CD4-positive, alpha-beta T cell treated with Interleukin-1 beta for 1 hour (primary cell): ENCODE data around the gene NUTF2.

Experiments used
- DNase-seq, 2 donors: peaks; one replicate each; pipeline ENCODE4 v3.0.0-alpha.2; 2020 to 2022

The NUTF2 gene

DNA sequence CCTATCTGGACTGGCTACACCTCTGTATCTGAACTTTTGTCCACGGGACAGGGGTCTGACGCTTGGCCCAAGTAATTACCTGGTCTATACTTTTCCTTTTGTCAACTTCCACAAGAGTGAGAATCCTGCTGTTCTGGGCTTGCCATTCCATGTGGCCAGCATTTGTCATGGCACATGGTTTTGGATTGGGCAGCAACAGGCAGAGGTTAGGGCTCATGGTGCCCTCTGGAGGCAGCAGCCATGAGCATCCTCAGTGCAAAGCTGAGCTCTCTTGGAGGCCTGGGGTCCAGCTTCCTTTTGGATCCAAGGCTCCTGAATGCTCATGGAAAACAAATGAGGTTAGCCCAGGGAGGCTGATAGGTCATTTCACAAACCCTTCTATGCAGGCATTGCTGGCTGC is 18.6 kb downstream of the NUTF2 start:
- peak; percentile 18 to 34 for DNase-seq

DNA sequence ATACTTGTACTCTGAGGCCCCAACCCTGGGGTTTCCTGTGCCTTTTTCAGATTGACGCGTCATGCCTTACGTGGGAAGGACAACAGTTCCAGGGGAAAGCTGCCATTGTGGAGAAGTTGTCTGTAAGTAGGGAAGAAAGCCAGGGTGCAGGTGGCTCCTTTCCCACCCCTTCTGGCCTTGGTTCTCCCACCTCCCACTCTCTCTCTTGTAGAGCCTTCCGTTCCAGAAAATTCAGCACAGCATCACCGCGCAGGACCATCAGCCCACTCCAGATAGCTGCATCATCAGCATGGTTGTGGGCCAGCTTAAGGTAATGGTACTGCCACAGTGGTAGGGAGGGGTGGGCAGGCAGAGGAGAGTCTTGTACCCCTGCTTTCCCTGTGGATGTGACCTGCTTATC is 21.6 kb downstream of the NUTF2 start:
- DNase-seq: no peak

DNA sequence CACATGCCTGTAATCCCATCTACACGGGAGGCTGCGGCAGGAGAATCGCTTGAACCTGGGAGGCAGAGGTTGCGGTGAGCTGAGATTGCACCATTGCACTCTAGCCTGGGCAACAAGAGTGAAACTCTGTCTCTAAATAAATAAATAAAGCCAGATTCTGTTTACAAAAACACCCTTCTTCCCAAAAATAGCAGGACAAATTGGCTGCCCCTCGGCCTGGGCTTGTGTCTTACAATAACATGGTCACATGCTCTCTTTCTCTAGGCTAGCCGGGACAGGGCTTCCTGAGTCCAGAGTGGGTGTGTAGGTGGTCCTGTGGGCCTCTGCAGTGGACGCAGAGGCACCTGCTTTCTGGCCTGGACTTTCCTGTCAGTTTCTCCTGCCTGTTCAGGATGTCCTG is 22.9 kb downstream of the NUTF2 start:
- no peak for DNase-seq

DNA sequence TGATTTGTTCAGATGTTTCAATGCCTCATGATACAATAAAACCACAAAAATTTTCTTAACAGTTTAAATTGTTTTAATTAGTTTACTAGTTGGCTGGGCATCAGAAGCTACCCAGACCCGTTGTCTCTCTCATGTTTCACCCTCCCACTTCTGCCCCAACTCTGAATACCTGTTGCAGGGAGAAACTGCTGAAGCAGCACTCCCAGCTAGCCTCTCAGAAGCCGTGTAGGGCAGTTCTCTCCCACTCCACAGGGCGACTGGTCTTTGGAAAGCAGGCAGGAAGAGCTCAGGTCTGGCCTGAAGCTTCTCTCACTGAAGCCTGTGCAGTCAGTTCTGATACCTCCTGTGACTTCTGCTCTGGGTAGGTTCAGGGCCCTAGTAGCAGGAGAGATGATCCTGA is 24.5 kb downstream of the NUTF2 start:
- no peak for DNase-seq

DNA sequence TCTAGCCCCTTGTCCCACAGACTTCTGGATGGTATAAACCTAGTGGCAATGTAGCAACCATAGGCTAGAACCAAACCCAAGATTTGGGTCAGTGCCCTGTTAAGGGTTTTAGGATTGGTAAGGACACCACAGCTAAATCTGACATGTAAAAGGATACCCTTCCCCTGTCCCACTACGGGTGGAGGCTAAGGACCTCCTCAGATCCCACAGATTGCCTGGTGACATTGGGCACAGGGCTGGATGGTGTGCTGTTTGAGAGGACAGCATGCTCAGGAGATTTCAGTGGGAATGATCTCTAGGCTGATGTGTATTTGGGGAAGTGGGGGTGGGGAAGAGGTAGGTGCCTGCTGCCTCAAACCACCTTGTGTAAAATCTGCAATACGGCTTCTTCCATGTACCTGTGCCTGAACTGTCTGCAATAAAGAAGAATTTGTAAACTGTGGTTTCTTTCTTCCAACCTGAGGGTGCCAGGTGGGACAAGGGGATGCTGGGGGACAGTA is 25.4 kb downstream of the NUTF2 start:
- DNase-seq: no peak

DNA sequence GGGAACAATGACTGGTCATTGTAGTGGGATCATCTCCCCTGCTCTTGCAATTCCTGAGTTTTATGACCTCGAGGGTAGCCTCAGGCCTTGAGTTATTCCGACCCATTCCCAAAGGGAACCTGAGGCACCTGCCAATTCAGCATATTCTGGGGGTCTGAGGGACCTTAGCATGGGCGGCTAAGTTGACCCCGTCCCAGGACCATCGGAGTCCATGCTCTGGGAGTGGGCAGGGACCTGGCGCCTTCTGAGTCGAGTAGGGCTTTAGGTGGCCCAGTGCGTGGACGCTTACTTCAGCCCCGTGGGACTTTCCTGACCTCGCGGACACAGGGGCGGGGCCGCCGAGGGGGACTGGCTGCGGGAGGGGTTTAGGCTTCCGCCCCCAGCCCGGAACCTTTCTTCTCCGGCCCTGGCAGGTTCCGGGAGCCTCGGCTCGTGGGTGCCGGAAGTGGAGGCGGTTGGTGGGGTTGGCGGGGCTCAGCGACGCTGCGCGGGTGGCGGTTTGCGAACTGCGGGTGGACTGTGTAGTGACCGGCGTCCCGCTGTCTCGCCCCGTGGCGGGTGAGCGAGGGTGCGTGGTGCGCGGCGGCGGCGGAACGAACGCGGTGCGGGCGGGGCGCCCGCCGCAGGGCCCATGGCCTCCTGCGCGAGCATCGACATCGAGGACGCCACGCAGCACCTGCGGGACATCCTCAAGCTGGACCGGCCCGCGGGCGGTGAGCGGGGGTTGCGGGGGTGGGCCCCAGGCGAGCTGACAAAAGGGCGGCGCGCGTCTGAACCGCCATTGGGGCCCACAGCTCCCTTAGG is 26.1 kb downstream of the NUTF2 start, which contains the start of gene EDC4:
Gene EDC4, plus strand, starts transcription at position 422 of the 804 bp plus-strand sequence. Its CDS starts 210 bp downstream, at position 632.
- DNase-seq: peak; percentile 87 to 91

DNA sequence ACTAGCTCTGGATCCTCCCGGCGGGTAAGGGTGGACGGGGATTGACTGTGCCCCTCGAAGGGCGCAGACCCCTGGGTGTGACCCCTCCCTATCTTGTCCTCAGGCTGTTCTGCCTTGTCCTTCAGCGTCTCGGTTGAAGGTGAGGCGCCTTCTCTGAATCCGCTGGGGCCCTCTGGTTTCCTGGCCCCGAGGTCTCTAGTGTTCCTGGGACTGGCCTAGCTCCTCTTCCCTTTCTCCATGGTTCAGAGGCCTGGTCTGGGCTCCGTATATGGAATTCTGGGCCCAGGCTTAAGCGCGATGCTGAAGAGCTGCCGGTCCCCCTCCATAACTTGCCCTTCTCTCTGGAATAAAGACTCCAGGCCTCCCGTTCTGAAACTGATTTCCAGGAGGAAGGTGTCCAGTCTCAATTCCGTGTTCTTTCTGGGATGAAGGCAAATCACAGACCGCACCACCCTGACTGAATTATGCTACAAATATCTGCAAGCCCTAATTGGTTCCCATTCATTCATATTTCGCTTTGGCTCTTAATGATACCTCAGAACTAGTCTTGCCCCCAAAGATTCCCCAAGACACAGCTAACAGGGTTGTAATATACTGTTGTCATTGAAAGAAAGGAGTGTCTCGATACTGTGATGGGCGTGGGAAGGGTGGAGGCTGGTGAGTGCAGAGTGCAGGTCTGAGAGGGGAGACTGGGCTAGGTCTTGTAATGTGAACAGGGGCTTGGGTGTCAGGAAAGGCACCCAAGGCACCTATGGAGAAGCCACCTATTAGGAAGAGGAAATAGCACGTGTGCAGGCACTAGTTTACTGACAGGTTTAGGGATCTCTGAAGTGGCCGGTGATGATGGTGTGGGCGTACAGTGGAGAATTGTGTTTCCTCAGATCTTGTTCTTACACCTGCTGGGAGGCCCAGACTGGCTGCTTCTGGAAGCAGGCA is 27.0 kb downstream of the NUTF2 start:
- DNase-seq: no peak

DNA sequence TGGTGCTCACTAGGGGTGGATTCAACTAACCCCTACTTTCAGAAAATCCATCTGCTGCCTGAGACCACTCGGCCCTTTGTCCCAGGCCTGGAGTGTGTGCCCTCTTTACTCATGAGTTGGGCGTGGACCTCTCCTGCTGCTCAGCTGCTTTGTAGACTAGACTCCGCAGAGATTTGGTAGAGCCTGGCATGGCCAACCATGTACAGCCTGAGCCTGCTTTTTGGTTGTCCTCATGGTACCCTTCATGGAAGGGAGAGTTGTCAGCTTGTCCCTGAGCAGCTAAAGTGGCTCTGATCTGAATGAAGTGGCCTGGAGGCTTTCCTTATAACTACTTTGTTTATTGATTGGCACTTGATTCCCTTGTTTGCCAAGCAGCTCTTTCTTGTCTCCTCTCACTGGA is 27.6 kb downstream of the NUTF2 start:
- no peak for DNase-seq

DNA sequence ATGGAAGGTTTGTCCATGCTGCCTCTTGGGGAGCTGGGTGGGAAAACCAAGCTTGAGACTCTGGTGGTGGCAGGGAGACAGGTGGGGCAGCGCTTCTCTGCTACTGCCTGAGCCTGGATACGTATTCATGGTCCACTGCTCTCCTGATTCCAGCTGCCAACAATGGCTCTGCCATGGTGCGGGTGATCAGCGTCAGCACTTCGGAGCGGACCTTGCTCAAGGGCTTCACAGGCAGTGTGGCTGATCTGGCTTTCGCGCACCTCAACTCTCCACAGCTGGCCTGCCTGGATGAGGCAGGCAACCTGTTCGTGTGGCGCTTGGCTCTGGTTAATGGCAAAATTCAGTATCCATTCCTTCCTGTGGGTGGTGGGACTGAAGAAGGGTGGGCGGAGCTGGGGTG is 30.3 kb downstream of the NUTF2 start:
- no peak for DNase-seq

DNA sequence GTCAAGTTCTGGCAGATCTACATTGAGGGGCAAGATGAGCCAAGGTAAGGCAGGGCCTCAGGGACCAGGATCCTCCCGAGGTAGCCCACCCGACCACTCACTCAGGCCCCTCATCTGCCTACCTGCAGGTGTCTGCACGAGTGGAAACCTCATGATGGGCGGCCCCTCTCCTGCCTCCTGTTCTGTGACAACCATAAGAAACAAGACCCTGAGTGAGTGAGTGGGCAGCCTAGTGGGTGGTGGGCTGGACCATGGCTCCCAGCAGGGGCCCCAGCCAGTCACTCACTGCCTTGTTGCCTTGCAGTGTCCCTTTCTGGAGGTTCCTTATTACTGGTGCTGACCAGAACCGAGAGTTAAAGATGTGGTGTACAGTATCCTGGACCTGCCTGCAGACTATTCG is 31.5 kb downstream of the NUTF2 start:
- DNase-seq: no peak

DNA sequence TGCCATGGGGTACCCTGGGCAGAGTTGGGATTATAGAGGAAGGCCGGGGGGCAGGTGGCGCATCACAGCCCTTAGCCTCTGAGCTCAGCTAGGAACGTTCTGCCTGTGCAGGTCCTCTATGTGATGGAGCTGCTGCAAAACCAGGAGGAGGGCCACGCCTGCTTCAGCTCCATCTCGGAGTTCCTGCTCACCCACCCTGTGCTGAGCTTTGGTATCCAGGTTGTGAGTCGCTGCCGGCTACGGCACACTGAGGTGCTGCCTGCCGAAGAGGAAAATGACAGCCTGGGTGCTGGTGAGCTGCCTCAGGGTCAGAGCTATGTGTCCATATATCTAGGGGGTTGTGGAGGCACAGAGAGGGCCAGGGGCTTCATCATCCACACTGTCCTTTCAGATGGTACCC is 32.1 kb downstream of the NUTF2 start:
- DNase-seq: no peak

DNA sequence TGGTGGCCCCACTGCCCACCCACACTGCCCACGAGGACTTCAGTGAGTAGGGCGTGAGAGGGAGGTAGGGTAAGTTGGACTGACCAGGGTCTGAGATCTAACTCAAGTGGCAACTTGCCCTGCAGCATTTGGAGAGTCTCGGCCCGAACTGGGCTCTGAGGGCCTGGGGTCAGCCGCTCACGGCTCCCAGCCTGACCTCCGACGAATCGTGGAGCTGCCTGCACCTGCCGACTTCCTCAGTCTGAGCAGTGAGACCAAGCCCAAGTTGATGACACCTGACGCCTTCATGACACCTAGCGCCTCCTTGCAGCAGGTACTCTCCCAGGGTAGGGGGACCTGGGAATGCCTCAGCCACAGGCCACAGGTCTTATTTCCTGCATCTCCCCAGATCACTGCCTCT is 32.7 kb downstream of the NUTF2 start:
- no peak for DNase-seq

DNA sequence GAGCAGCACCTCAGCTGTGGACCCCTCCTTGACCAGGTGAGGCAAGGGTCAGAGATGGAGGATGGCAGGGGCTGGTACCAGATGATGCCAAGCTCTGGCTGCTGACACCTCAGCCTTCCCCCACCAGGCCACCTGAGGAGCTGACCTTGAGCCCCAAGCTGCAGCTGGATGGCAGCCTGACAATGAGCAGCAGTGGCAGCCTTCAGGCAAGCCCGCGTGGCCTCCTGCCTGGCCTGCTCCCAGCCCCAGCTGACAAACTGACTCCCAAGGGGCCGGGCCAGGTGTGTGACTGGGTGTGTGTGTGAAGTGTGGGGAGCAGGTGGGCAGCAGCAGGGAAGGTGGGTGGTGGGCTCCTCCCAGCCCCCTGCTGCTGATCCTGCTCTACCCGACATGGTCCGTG is 33.2 kb downstream of the NUTF2 start:
- DNase-seq: no peak

DNA sequence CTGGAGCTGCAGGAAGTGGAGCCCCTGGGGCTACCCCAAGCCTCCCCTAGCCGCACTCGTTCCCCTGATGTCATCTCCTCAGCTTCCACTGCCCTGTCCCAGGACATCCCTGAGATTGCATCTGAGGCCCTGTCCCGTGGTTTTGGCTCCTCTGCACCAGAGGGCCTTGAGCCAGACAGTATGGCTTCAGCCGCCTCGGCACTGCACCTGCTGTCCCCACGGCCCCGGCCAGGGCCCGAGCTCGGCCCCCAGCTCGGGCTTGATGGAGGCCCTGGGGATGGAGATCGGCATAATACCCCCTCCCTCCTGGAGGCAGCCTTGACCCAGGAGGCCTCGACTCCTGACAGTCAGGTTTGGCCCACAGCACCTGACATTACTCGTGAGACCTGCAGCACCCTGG is 33.9 kb downstream of the NUTF2 start:
- DNase-seq: no peak

DNA sequence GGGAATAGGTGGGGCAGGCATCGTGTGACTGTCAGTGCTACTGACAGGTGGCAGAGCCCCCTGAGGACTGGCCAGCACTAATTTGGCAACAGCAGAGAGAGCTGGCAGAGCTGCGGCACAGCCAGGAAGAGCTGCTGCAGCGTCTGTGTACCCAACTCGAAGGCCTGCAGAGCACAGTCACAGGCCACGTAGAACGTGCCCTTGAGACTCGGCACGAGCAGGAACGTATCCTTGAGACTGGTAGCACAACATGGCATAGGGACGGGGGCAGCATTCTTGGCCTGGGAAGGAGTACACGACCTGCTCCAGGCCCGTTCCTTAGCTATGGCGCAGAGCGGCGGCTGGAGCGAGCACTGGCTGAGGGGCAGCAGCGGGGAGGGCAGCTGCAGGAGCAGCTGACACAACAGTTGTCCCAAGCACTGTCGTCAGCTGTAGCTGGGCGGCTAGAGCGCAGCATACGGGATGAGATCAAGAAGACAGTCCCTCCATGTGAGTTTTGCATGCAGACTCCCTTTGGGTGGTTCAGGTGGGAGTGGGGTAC is 35.0 kb downstream of the NUTF2 start:
- DNase-seq: no peak

DNA sequence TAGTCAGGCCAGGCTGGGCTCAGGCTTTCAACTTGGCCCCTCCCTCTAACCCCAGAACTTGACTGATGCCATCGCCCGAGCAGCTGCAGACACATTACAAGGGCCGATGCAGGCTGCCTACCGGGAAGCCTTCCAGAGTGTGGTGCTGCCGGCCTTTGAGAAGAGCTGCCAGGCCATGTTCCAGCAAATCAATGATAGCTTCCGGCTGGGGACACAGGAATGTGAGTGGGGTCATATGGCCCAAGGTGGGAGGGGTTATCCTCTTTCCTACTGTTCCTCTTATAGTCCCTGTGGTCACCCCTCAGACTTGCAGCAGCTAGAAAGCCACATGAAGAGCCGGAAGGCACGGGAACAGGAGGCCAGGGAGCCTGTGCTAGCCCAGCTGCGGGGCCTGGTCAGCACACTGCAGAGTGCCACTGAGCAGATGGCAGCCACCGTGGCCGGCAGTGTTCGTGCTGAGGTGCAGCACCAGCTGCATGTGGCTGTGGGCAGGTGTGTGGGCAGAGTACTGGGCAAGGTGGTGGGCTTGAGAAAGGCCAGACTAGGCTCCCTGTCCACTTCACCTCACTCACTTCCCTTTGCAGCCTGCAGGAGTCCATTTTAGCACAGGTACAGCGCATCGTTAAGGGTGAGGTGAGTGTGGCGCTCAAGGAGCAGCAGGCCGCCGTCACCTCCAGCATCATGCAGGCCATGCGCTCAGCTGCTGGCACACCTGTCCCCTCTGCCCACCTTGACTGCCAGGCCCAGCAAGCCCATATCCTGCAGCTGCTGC is 35.8 kb downstream of the NUTF2 start:
- DNase-seq: no peak

DNA sequence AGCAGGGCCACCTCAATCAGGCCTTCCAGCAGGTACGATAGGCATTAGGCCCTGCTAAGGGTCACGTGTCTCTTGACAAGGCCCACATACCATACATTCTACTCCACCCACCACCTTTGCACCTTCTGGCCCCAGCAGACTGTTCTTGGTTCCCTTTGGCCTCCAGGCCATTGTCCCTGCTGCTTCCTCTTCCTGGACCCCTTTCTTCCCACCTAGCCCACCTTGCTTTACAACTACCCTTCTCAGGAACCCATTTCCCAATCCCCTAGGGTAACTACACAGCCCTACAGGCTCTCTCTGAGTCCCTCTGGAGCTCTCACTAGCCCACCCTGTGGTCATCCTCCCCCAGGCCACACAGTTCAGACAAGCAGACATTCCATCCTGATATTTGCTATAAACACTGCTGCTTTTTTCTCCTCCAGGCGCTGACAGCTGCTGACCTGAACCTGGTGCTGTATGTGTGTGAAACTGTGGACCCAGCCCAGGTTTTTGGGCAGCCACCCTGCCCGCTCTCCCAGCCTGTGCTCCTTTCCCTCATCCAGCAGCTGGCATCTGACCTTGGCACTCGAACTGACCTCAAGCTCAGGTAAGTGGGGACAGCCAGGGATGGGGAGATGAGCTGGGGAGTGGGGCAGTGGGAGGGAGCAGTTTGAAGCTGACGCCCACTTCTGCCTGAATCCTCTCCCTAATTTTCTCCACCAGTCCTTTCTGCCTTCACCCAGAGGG is 36.6 kb downstream of the NUTF2 start:
- DNase-seq: no peak

DNA sequence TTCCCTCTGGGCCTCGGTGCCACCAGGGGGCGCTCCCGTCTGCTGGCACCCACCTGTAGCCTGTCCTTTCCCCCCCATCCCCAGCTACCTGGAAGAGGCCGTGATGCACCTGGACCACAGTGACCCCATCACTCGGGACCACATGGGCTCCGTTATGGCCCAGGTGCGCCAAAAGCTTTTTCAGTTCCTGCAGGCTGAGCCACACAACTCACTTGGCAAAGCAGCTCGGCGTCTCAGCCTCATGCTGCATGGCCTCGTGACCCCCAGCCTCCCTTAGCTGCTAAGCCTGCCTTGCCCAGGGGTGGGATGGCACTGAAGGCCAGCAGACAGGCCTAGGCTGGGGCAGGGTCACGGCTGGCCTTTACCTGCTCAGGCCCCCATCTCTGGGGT is 37.1 kb downstream of the NUTF2 start:
- peak; percentile 71 to 74 for DNase-seq

DNA sequence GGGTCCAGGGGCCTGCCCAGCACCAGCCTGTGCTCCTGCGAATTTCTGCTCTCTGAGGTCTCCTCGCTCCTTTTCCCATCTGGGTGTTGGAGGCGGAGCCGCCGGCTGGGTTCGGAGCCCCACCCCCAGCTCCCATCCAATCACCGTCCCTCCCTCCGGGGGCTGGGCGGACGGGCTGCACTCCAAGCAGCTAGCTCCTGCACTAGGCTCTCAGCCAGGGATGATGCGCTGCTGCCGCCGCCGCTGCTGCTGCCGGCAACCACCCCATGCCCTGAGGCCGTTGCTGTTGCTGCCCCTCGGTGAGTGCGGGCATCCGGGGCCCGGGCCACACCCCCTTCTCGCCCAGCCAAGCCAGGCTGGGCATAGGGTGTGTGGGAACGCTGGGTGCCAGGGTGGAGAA is 38.0 kb downstream of the NUTF2 start, which contains the start of gene NRN1L:
Gene NRN1L, plus strand, starts transcription at position 202 of the 400 bp plus-strand sequence. Its CDS starts 19 bp downstream, at position 221.
- no peak for DNase-seq

DNA sequence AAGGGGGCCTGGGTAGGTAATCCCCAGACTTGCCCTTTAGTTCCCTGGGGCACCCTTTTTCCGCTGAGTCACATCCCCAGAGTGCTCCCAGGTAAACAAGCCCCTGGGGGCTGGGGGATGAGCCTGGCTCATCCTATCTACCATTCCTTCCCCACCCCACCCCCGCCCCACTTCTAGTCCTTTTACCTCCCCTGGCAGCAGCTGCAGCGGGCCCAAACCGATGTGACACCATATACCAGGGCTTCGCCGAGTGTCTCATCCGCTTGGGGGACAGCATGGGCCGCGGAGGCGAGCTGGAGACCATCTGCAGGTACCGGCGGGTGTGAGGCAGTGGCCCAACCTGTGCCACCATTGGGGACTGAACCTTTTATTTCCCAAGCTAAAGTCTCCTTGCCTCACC is 38.8 kb downstream of the NUTF2 start:
- no peak for DNase-seq

DNA sequence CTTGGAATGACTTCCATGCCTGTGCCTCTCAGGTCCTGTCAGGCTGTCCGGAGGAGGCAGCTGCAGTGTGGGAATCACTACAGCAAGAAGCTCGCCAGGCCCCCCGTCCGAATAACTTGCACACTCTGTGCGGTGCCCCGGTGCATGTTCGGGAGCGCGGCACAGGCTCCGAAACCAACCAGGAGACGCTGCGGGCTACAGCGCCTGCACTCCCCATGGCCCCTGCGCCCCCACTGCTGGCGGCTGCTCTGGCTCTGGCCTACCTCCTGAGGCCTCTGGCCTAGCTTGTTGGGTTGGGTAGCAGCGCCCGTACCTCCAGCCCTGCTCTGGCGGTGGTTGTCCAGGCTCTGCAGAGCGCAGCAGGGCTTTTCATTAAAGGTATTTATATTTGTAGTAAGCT is 39.2 kb downstream of the NUTF2 start:
- no peak for DNase-seq

DNA sequence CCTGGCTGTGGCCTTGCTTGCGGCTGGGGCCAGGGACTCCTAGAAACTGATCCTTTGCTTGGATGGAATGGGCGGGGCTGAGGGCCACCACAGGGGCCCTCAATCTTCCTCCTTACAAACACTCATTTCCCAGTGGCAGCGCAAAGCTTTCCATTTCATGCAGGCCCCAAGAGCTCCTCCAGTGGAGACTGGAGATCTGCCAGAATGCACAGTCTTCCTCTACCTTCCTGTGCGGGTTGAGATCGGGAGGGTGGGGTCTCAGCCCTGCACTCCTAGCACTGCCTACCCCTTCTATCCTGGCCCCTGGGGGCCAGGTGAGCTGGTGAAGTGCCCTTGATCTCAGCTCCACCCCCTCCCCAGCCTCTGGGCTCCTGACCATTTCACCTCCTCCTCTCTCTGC is 39.7 kb downstream of the NUTF2 start:
- DNase-seq: no peak
